ENCODE data around the gene IL1RAPL1.
A peak's percentile ranks its signal among the peaks of the same experiment; 100 is the strongest.

DNA sequence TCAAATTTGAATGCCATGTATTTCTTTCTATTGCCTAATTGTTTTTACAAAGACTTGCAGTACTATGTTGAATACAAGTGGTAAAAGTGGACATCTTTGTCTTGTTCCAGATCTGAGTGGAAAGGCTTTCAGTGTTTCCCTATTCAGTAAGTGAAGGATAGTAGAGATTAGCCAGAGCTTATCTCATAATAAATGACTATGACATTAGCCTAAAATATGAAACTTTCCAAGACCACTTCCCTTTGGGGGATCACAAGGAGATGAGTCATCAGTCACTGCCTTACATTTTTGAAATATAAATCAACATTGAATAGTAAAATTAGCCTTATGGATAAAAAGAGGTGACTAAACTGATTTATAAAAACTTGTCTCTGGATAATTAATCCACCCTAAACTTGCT, 1074.0 kb downstream of the IL1RAPL1 start:
- TF ChIP-seq, protein P1, sequence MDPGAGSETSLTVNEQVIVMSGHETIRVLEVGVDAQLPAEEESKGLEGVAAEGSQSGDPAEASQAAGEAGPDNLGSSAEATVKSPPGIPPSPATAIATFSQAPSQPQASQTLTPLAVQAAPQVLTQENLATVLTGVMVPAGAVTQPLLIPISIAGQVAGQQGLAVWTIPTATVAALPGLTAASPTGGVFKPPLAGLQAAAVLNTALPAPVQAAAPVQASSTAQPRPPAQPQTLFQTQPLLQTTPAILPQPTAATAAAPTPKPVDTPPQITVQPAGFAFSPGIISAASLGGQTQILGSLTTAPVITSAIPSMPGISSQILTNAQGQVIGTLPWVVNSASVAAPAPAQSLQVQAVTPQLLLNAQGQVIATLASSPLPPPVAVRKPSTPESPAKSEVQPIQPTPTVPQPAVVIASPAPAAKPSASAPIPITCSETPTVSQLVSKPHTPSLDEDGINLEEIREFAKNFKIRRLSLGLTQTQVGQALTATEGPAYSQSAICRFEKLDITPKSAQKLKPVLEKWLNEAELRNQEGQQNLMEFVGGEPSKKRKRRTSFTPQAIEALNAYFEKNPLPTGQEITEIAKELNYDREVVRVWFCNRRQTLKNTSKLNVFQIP (CRISPR knock-in tag; IDR thresholded peaks at IDR 0.05; ENCODE audit: borderline replicate concordance, low read depth), result no peak
- TF ChIP-seq ARNTL (CRISPR knock-in tag; IDR thresholded peaks at IDR 0.05; ENCODE audit: borderline replicate concordance, low read depth), result no peak
- no peak for TF ChIP-seq ZNF565 (CRISPR knock-in tag; conservative IDR thresholded peaks at IDR 0.05; ENCODE audit: low read depth)
- TF ChIP-seq, protein P2, sequence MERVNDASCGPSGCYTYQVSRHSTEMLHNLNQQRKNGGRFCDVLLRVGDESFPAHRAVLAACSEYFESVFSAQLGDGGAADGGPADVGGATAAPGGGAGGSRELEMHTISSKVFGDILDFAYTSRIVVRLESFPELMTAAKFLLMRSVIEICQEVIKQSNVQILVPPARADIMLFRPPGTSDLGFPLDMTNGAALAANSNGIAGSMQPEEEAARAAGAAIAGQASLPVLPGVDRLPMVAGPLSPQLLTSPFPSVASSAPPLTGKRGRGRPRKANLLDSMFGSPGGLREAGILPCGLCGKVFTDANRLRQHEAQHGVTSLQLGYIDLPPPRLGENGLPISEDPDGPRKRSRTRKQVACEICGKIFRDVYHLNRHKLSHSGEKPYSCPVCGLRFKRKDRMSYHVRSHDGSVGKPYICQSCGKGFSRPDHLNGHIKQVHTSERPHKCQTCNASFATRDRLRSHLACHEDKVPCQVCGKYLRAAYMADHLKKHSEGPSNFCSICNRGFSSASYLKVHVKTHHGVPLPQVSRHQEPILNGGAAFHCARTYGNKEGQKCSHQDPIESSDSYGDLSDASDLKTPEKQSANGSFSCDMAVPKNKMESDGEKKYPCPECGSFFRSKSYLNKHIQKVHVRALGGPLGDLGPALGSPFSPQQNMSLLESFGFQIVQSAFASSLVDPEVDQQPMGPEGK (CRISPR knock-in tag; IDR thresholded peaks at IDR 0.05; ENCODE audit: borderline replicate concordance), result peak; percentile 49; the same call in 1 of the 2 replicates
- TF ChIP-seq OSR1 (CRISPR knock-in tag; IDR thresholded peaks at IDR 0.05), result no peak
- no peak for TF ChIP-seq RARB (CRISPR knock-in tag; IDR thresholded peaks at IDR 0.05)
- no peak for TF ChIP-seq ZNF8 (CRISPR knock-in tag; IDR thresholded peaks at IDR 0.05)
- peak; percentile 85 for TF ChIP-seq ISL1 (CRISPR knock-in tag; IDR thresholded peaks at IDR 0.05)
- TF ChIP-seq, protein P3, sequence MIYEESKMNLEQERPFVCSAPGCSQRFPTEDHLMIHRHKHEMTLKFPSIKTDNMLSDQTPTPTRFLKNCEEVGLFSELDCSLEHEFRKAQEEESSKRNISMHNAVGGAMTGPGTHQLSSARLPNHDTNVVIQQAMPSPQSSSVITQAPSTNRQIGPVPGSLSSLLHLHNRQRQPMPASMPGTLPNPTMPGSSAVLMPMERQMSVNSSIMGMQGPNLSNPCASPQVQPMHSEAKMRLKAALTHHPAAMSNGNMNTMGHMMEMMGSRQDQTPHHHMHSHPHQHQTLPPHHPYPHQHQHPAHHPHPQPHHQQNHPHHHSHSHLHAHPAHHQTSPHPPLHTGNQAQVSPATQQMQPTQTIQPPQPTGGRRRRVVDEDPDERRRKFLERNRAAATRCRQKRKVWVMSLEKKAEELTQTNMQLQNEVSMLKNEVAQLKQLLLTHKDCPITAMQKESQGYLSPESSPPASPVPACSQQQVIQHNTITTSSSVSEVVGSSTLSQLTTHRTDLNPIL (CRISPR knock-in tag; IDR thresholded peaks at IDR 0.05; ENCODE audit: low read depth), result no peak
- no peak for TF ChIP-seq SNAI2 (CRISPR knock-in tag; IDR thresholded peaks at IDR 0.05)
- no peak for TF ChIP-seq PPARA (CRISPR knock-in tag; IDR thresholded peaks at IDR 0.05; ENCODE audit: borderline replicate concordance)

Measured in SK-N-SH treated with all-trans-retinoic acid at 6 μM for 48 hours (cell line).